GM19193 (cell line): ENCODE data around the gene EPHB6.

ENCODE experiments used
- POLR2A ChIP-seq: IDR thresholded peaks from 4 replicates; pipeline ENCODE4 v1.6.1; 2011; ENCODE audit not compliant: insufficient read depth, insufficient read length; ENCODE audit errors: extremely low read depth

Gene EPHB6

DNA sequence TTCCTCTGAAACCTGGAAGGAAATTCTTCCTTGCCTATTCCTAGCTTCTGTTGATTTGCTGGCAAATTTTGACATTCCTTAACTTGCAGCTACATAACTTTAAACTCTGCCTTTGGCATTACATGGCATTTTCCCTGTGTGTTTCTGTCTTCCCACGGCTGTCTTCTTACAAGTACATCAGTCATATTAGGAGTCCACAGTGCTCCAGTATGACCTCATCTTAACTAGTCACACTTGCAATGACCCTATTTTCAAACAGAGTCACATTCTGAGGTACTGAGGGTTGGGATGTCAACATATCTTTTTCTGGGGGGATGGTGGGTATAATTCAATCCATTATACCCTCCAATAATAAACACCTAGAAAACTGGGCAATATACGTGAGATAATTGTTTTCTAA lies 37.4 kb upstream of the EPHB6 start:
- no peak for TF ChIP-seq POLR2A

DNA sequence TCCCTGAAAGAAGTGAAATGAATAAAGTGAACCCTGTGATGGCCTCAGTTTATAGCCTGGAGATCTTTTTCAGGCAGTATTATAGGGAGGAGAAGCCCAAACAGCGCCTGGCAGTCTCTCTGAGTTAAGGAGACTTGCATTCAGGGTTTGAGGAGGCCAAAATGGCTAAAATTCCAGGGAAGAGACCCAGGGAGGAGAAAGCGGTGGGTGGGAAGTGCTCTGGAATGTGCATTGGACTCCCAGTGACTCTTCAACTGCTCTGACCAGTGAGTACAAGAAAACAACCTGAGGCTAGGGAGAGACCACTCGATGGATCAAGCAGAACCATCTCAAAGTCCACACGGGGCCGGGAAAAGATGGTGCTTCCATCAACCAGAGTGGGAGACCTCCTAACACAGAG lies 35.3 kb upstream of the EPHB6 start:
- no peak for TF ChIP-seq POLR2A

DNA sequence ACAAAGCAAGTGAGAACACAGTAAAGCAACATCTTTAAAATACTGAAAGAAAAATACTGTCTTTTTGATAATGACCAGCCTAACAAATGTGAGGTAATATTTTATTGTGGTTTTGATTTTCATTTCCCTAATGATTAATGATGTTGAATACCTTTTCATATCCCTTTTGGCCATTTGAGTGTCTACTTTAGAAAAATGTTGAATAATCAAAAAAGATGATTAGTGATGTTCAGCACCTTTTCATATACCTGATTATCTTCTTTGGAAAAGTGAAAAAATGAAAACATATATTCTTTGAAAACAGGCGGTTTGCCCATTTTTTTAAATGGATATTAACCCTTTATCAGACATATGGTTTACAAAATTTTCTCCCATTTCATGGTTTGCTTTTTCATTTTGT lies 32.2 kb upstream of the EPHB6 start:
- TF ChIP-seq POLR2A: no peak

DNA sequence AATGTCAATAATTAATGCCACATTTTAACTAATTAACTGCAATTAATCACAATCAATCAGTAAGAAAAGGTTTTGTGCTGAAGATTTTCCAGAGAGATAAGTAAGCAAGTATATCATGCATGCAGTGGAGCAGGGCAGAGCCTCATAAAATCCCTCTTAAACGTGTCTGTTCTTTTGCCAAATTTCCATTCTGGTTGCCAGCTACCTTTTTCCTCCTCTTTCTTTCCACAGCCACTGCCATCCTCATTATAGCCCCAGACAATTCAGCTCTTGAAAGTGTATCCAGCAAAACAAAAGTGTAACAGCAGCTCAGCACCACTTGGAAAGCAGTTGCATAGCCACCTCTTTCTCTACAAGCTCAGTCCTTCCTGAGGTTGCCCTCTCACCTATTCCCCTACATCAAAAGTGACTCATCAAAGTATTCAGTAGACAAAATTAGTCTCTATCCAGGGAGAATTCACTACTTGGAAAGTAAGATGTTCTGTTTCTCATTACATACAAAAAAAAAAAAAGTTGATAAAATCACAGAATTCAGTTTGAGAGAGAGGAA lies 26.9 kb upstream of the EPHB6 start:
- TF ChIP-seq POLR2A: no peak

DNA sequence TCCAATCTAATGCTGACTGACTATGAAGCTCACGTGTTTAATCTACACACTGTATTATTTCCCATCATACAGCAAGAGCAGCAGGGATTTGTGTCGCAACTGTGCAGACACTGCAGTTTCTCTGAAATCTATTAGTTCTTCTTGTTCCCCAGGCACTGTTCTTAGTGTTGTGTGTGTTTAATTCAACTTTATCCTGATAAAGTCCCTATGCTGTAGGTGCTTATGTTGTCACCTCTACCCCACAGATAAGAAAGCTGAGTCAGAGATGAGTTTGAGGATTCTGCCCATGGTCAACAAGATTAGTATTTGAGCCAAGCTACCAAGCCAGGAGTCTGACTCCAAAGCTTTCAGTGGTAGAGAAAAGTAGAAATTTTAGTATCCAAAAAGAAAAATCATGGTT lies 22.5 kb upstream of the EPHB6 start:
- no peak for TF ChIP-seq POLR2A

DNA sequence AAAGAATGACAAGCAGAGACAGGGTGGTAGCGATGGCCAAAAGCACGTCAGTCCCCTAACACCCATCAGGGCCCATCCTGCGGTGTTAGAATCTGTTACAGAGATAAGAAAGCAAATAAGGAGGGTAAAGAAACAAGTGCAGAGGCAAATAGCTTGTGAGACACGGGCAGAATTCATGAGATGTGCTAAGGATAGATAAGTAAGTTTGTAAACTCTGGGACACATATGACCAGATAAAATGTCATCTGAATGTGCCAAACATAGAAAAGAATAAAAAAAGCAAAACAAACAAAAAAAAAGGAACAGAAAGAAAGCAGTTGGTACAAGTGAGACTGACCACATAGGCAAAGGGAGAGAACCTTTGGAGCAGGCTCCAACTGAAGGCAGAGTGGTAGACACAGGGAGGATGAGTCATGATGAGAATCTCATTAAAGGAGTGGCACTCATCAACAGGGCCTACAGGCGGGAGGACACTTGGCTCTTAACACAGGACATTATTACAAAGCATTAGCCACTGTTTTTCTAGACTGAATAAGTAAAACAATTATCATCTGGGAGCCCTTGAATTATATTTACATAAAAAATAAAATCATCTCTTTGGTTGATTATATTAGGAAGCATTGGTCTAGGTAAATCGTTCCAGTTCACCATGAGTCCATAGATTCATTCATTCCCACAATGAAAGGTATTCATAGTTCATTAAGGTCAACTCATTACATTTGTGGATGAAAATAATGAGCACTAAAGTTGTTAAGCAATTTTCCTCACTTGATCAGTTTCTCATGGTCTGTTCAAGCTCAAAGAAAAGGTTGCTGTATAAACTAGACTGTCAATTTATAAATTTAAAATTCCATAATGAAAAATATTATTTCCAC lies 21.5 kb upstream of the EPHB6 start:
- no peak for TF ChIP-seq POLR2A

DNA sequence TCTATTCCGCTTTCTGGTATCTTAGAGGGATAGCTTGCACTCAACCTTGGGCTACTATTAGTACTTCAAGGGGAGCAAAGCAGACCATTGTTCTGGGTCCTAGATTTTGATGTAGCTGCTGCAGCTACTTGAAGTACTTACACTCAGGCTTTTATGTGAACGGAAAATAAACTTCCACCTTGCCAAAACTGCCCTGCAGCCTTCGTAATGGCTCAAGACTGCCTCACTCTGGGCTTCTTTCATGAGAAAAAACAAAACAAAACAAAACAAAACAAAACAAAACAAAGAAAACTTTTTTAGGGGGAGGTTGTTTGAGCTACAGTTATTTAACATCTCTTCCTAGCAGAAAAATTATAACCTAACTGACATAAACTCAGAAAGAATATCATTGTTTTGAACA lies 19.4 kb upstream of the EPHB6 start:
- TF ChIP-seq POLR2A: no peak

DNA sequence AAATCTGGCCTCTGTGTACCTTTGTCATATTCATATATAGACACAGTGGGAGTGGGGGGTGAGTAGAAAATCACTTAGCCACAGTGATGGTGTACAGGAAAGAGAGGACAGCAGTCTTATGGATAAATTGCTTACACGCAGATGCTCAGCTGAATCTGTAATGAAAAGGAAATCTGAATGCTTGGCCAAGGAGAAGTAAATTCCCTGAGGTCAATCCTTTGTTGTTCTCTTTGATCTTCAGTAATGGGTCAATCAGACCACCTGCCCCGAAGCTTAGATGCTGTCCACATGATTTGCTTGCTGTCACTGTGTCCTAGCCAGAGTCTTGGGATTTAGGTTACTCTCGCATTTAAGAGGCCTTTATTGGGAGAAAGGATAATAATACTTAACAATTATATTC lies 18.4 kb upstream of the EPHB6 start:
- TF ChIP-seq POLR2A: no peak

DNA sequence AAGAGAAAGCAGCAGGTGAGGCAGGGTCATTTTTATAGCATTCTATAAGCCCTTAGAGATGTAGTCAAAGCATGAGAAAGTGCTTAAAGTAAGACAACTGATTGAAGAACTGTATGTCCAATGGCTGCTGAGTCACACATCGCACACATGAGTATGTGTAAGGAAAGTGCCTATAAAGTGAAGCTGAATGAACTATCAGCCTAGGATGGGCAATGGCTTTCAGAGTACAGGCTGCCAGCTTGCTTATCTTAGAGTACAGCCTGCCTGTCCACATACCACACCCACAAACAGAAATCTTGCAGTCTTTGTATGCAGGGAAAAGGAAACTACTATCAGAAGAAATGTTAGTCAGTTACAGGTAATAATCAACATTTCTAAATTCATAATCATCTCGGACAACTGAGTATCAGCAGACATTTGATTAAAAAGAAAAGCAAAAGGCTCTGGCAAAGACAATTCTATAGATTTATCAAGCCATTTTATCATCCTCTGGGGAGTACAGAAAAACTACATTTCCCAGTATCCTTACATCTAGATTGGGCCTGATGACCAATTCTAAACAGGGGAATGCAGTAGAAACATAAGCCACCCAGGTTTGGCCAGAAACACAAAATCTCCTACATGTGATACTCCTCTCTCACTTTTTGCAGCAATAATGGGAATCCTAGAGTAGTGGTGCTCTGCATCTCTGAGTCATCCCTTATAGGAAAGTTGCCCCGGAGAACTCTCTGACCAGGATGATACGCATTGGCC lies 16.2 kb upstream of the EPHB6 start:
- no peak for TF ChIP-seq POLR2A

DNA sequence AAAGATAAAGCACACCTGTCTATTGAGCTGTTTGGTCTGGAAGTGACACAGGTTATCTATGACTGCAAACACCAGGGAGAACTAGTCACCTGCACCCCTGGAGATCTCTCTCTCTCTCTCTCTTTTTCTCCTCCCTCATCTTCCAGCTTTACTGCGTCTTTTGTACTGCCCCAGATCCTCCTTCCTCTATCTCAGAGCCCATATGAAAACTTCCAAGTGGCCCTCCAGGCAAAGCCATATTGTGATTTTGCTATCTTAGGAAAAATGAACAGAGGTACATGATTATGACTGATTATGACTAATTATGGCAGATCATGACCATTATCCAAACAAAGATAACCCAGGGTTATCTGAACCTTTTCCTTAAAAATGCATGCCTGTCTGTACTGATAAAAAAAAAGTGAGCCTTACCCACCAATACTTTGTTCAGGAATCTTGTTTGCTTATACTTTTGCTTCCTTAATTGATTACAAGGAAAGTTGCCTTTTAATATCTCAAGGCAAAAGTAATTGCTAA lies 12.6 kb upstream of the EPHB6 start:
- no peak for TF ChIP-seq POLR2A

DNA sequence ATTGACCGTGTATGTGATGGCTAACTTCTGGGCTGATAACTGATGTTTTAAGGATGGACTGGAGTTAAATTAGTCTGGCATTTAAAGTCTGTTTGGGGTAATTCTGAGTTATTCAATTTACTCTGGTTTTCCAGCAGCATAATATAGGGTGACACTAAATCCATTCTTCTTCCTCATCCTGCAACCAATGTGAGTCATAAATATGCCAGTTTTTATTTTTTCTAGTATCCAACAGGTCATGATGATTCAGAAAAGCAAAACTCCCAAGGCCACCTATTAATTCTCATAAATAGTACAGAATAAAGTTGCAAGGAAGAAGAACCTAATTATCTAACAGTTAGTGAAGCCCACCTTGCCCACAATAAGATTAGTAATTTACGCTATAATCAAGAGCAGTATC lies 7.5 kb upstream of the EPHB6 start:
- no peak for TF ChIP-seq POLR2A

DNA sequence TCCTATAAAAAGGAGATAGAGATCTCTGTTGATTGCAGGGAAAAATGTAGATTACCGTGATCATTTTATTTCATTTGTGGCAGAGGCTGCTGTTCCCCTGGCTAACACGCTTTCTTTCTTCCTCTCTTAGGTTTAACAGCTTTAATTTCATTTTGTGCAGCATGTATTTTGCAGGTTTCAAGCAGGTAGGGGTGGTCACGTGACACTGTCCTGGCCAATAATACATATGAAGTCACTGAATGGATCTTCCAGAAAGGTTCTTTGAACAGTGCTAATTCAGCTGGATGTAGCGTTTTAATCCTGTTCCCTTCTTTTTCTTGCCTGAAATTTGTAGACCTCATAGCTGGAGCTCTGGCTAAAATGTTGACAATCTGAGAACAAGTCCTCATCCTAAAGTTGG lies 3.6 kb upstream of the EPHB6 start:
- TF ChIP-seq POLR2A: no peak

DNA sequence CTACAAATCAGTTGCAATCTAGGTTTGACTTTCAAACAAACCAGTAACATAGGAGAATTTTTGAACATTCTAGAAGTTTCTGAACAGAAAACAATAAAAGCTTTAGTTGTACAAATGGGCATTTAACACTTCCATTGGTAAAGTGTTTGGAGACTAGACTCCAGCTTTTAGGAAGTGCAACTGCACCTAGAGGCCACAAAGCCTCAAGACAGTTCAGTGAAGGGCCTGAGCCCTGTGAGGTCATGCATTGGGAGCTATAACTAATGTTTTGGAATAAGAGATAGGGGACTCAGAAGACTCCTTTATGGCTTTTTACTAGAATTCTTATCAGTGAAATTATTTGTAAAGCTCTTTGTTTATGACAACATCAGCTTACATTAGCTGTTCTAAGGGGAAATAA lies 3.0 kb upstream of the EPHB6 start:
- TF ChIP-seq POLR2A: no peak

DNA sequence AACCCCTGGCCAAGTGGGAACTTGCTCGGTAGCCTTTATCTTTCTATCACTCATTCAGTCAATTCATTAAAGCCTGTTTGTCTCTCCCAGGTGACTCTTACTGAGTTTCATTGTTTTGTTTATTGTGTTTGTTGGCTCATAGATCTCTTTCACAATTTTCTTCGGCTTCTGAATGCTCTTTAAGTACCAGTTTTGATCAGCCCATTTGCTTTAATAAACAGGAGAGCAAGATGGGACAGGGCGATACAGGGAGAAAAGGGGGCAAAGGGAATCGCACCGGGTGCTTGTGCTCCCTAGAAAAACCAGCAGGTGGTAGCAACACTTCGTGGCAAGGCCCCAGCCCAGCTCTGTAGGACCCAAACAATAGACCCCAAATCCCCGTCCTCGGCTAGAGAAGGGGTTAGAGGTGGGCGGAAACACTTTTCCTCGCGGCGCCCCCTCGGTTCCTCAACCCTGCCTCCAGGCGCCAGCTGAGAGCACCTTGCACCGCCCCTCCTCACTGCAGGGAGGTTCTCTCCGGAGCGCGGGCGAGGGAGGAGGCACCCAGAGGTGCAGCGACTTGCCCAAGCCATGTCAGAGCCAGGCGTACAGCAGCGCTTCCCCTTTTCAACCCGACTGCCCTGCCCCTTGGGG lies 1.0 kb upstream of the EPHB6 start:
- TF ChIP-seq POLR2A: no peak

DNA sequence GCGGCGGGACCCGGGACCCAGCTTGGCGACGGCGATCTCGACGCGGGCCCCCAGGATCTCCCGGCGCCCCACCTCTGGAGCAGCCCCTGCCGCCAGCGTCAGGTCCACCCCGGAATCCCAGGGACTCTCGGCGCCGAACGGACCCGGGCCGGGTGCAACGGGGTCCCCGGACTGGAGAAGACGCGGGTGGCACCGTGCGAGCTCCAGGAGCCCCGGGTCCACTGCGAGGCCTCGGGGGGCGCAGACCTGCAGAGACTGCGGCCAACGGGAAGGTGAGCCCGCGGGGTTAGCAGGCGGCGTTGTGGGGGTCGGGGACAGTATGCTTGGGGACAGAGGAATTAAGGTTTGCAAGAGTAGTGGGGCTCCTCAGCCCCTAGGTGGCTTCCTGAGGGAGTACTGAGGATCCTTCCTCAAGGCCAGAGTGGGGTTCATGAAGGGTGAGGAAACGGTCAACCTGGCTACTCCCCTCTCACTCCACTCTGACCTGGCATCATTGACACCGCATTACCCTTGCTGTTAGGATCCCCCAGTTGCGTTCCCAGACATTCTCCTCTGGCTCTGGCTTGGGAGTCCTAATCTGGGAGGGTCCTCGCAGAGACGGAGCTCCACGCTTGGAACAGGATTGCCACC lies 353 bp downstream of the EPHB6 start:
- TF ChIP-seq POLR2A: no peak

DNA sequence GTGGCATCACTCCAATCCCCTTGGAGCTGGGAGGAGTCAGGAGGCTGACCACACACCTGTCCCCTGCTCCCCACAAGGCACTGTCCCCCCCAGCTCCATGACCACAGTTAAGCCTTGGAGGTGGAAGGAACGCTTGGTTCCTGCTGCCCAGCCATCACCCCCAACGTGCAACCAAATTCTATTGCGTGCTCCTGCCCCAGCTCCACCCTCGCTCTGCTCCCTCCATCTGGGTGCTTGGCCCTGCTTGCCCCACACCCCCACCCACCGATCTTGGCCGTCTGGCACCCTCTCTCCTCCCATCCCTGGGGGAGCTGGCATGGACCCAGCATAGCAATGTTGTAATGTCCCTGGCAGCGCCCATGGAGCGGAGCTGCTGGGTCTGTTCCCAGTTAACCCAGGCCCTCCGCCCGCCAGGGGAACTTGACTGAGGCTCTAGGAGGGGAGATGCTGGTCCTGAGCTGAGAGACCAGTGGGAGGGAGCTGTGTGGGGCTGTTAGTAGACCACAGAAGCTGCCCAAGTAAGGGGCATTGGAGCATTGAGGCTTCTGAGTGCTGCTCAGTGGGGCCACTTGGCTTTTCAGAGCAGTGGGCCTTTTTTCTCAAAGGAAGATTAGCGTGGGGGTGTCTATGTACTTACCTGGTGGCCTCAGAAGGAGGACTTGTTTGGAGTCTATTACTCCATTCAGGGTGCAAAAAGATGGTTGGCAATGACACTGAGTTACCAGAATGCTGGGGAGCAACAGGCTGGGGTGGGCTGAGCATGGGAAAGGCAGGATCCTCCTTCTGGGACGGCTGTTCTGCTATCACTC lies 1.1 kb downstream of the EPHB6 start:
- no peak for TF ChIP-seq POLR2A
